Breast epithelium (tissue), 4 donors: Measurements from ENCODE around the gene DBNDD1. TPM values are rescaled to one million over a fixed set of nuclear protein-coding genes. Genes with fewer than 3 reads are reported as not detected.

Experiments
- DNase-seq, 2 donors: peaks; one replicate each; pipeline ENCODE4 v3.0.0-alpha.2; 2019; ENCODE audit warnings: low spot score in 2 of 2
- H3K27ac ChIP-seq, 2 donors: fragments of 200-600 bp; sonication (generic) in 1 of 2; one replicate each; pipeline ENCODE4 v1.5.1; 2016 to 2019; ENCODE audit warnings: mild to moderate bottlenecking in 1 of 2
- H3K27me3 ChIP-seq, 2 donors: fragments of 200-600 bp; sonication (generic) in 1 of 2; one replicate each; pipeline versions ENCODE4 v1.5.1 to v1.6.0; 2017 to 2019; ENCODE audit warnings: control low read depth in 1 of 2, mild to moderate bottlenecking in 1 of 2
- H3K36me3 ChIP-seq: fragments of 200-600 bp; one replicate; pipeline ENCODE4 v1.5.1; 2019
- H3K4me1 ChIP-seq, 2 donors: fragments of 200-600 bp; sonication (generic); one replicate each; pipeline ENCODE4 v1.5.1; 2016 to 2019; ENCODE audit warnings: control low read depth in 1 of 2
- H3K4me3 ChIP-seq, 3 donors: fragments of 200-600 bp; sonication (generic); 1 replicate in 2 of 3; 2 replicates in 1 of 3; pipeline ENCODE4 v1.5.1; 2016 to 2019; ENCODE audit warnings: mild to moderate bottlenecking in 3 of 3, moderate library complexity in 2 of 3
- H3K9me3 ChIP-seq, 2 donors: fragments of 200-600 bp; sonication (generic) in 1 of 2; one replicate each; pipeline ENCODE4 v1.5.1; 2016 to 2019; ENCODE audit warnings: control low read depth in 1 of 2
- POLR2A ChIP-seq: fragments of 450-650 bp; IDR thresholded peaks from one replicate; pipeline ENCODE4 v1.6.1; 2016; ENCODE audit warnings: antibody characterized with exemption, mild to moderate bottlenecking, moderate library complexity
- POLR2AphosphoS5 ChIP-seq, 3 donors: sonication (generic); formaldehyde crosslinking; IDR thresholded peaks; one replicate each; pipeline ENCODE4 v1.6.1; 2017; ENCODE audit warnings: antibody characterized with exemption in 3 of 3
- intact Hi-C: fragments of 100-400 bp; cut with DNase I; formaldehyde crosslinking; loops from one replicate; pipeline ENCODE4 v1.15.1; 2023; ENCODE audit warnings: low total_unique reads
- total RNA-seq, 3 donors: library from RNA; depleted of rRNA; stranded (reverse); fragments of >200 nt; gene quantifications; one replicate each; pipeline ENCODE4 v1.1.0, GENCODE V29; 2016
- TF ChIP-seq, protein P1 (sequence below), 3 donors: fragments of 450-650 bp; IDR thresholded peaks; one replicate each; pipeline ENCODE4 v1.5.1; 2016 to 2017; ENCODE audit warnings: antibody characterized with exemption in 3 of 3, mild to moderate bottlenecking in 3 of 3, moderate library complexity in 3 of 3

Gene DBNDD1
- total RNA-seq, 3 donors from 2014 or later = 3.7 to 7.9 (median 6.0) TPM

DNA sequence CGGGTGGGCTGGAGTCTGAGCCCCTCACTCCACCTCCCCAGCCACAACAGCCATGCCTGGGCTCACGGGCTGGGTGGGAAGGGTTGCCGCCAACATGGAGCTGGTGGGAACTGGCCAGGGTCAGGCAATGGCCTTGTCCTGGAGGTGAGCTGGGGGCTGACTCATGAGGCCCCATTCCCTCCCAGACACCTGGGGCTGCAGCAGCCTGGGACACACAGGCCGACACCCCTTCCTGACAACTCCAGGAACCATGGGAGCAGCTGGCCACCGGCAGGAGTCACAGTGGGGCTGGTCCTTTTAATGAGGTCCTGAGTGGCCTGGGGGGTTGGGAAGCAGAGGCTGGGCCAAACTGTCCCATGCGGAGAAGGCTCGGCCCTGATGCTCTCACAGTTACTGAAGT, 12.2 kb downstream of the DBNDD1 start:
- Histone ChIP-seq H3K4me1 (no peaks in the 10 kb centered on the region), H3K9me3 (no peaks in the 10 kb centered on the region), H3K4me3 (no peak overlapping the region), H3K36me3 (no peaks in the 10 kb centered on the region), H3K27me3 (no peaks in the 10 kb centered on the region), H3K27ac (no peak overlapping the region)
- DNase-seq = no peak
- TF ChIP-seq POLR2AphosphoS5 (IDR thresholded peaks at IDR 0.05) (no peak), POLR2A (no peak)
- TF ChIP-seq, protein P1, sequence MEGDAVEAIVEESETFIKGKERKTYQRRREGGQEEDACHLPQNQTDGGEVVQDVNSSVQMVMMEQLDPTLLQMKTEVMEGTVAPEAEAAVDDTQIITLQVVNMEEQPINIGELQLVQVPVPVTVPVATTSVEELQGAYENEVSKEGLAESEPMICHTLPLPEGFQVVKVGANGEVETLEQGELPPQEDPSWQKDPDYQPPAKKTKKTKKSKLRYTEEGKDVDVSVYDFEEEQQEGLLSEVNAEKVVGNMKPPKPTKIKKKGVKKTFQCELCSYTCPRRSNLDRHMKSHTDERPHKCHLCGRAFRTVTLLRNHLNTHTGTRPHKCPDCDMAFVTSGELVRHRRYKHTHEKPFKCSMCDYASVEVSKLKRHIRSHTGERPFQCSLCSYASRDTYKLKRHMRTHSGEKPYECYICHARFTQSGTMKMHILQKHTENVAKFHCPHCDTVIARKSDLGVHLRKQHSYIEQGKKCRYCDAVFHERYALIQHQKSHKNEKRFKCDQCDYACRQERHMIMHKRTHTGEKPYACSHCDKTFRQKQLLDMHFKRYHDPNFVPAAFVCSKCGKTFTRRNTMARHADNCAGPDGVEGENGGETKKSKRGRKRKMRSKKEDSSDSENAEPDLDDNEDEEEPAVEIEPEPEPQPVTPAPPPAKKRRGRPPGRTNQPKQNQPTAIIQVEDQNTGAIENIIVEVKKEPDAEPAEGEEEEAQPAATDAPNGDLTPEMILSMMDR (IDR thresholded peaks at IDR 0.05) = no peak
- intact Hi-C loops = no loop called here

GRCh38 chr16:90005956-90006663, 13.1 kb downstream of the DBNDD1 start:
- H3K4me1 ChIP-seq = no peaks in the 10 kb centered on the region
- intact Hi-C loops = no loop called here
- TF ChIP-seq, protein P1 (IDR thresholded peaks at IDR 0.05) = no peak
- no peak for TF ChIP-seq POLR2A
- no peak for TF ChIP-seq POLR2AphosphoS5 (IDR thresholded peaks at IDR 0.05)
- H3K27me3 ChIP-seq = no peaks in the 10 kb centered on the region
- H3K36me3 ChIP-seq = no peaks in the 10 kb centered on the region
- no peaks in the 10 kb centered on the region for H3K9me3 ChIP-seq
- no peak overlapping the region for H3K27ac ChIP-seq
- DNase-seq = no peak
- H3K4me3 ChIP-seq = no peak overlapping the region

DNA sequence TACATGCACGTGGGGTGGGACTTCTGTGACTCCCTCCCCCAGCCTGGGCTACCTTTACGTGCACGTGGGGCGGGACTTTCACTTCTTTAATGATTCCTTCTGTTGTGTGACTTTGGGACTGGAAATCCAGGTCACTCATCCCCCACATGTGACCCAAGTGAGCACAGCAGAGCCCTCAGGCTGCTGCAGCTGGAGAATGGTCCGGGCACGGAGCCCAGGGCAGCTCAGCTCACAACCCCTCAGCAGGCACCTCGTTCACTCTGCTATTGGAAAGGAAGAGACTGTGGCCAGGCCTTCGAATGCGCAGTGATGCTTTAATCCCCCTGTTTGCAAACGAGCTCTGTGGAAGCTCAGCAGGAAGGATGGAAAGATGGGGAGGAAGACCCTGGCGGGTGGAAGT, 14.7 kb downstream of the DBNDD1 start:
- H3K4me3 ChIP-seq = no peak overlapping the region

DNA sequence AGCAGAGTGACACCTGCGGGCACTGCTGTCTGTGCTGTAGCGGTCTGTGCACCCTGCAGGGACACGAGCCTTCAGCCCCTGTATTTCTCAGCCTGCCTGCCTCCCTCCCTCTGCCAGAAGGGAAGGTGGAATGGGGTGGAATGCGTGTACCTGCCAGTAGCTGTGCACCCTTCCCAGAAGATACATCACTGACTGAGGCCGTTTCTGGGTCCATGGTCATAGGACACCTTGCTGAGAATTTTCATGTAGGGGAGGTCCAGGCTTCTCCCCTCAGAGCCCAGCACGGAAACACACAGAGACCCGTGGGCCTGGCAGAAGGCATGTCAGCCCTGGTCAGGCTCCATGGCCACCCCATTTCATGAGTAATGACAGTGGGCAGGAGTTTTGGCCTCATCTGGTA, 16.5 kb downstream of the DBNDD1 start:
- intact Hi-C loops = no loop called here
- no peaks in the 10 kb centered on the region for H3K4me1 ChIP-seq
- no peaks in the 10 kb centered on the region for H3K9me3 ChIP-seq
- no peak overlapping the region for H3K27ac ChIP-seq
- H3K4me3 ChIP-seq = no peak overlapping the region
- no peaks in the 10 kb centered on the region for H3K36me3 ChIP-seq
- DNase-seq = no peak
- TF ChIP-seq, protein P1 (IDR thresholded peaks at IDR 0.05) = no peak
- TF ChIP-seq POLR2AphosphoS5 (IDR thresholded peaks at IDR 0.05) (no peak), POLR2A (no peak)
- no peaks in the 10 kb centered on the region for H3K27me3 ChIP-seq

More for the DNA sequence above, 14.7 kb downstream of the DBNDD1 start:
- peak in 1 of 2 donors; percentile 74 for DNase-seq
- Histone ChIP-seq H3K27me3 (no peaks in the 10 kb centered on the region), H3K9me3 (no peaks in the 10 kb centered on the region), H3K27ac (no peak overlapping the region), H3K4me1 (no peaks in the 10 kb centered on the region), H3K36me3 (no peaks in the 10 kb centered on the region)
- TF ChIP-seq POLR2AphosphoS5 (IDR thresholded peaks at IDR 0.05) (no peak), POLR2A (no peak)
- TF ChIP-seq, protein P1 (IDR thresholded peaks at IDR 0.05) = no peak
- intact Hi-C loops = no loop called here

DNA sequence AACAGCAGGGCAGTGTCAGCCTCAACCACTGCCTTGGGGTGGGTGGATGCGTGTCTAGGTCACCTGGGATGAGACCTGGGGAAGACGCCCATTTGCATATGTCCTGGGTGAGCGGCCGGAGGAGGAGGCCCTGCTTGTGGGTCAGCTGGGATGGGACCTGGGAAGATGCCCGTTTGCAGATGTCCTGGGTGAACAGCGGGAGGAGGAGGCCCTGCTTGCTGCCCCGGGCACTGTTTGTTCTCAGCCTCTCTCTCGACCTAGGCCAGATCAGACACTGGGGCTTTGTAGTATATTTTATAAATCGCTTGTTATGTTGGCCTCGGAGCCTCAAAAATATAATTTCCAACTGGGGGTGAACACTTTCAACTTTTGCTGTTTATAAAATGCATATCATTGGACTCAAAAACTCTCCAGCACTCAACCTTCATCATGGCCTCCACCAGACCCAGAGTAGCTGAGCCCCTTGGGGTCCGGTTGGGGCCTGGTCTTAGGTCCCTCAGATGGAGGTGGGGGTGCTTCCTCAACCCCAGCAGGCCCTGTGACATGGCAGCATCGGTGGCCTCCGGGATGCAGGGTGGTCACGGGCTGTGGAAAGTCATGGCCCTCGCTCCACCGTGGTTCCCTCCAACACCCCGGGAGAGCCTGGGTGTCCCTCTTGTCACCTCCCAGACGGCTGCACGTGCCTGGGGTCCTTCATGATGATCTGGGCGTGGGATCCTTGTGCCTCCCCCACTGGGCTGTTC, 17.3 kb downstream of the DBNDD1 start:
- DNase-seq = peak in 1 of 2 donors; percentile 72
- no peaks in the 10 kb centered on the region for H3K27me3 ChIP-seq
- intact Hi-C loops = no loop called here
- no peaks in the 10 kb centered on the region for H3K4me1 ChIP-seq
- no peak for TF ChIP-seq POLR2AphosphoS5 (IDR thresholded peaks at IDR 0.05)
- TF ChIP-seq POLR2A = no peak
- TF ChIP-seq, protein P1 (IDR thresholded peaks at IDR 0.05) = no peak
- no peak overlapping the region for H3K27ac ChIP-seq
- H3K4me3 ChIP-seq = no peak overlapping the region
- no peaks in the 10 kb centered on the region for H3K9me3 ChIP-seq
- no peaks in the 10 kb centered on the region for H3K36me3 ChIP-seq
